Upper lobe of left lung (tissue), 4 donors: ENCODE data around the gene AKR1C4.

ENCODE experiments used
- POLR2A ChIP-seq, 4 donors: fragments of 450-650 bp; IDR thresholded peaks; one replicate each; pipeline ENCODE4 v1.5.1; 2016 to 2017; ENCODE audit warnings: antibody characterized with exemption in 4 of 4, mild to moderate bottlenecking in 2 of 4
- POLR2AphosphoS5 ChIP-seq, 2 donors: sonication (generic); formaldehyde crosslinking; IDR thresholded peaks; one replicate each; pipeline ENCODE4 v1.5.1; 2017; ENCODE audit warnings: antibody characterized with exemption in 2 of 2
- TF ChIP-seq, protein P1 (sequence below), 6 experiments: fragments of 450-650 bp in 4 of 6; fragments of 200-600 bp in 2 of 6; sonication (generic) in 2 of 6; IDR thresholded peaks; one replicate each; pipeline ENCODE4 v1.5.1; 2016 to 2019; ENCODE audit warnings: antibody characterized with exemption in 6 of 6

GRCh38 chr10:5206799-5207198, 10.2 kb downstream of the AKR1C4 start:
- TF ChIP-seq, protein P1, sequence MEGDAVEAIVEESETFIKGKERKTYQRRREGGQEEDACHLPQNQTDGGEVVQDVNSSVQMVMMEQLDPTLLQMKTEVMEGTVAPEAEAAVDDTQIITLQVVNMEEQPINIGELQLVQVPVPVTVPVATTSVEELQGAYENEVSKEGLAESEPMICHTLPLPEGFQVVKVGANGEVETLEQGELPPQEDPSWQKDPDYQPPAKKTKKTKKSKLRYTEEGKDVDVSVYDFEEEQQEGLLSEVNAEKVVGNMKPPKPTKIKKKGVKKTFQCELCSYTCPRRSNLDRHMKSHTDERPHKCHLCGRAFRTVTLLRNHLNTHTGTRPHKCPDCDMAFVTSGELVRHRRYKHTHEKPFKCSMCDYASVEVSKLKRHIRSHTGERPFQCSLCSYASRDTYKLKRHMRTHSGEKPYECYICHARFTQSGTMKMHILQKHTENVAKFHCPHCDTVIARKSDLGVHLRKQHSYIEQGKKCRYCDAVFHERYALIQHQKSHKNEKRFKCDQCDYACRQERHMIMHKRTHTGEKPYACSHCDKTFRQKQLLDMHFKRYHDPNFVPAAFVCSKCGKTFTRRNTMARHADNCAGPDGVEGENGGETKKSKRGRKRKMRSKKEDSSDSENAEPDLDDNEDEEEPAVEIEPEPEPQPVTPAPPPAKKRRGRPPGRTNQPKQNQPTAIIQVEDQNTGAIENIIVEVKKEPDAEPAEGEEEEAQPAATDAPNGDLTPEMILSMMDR (IDR thresholded peaks at IDR 0.05) = no peak
- TF ChIP-seq POLR2A (IDR thresholded peaks at IDR 0.05) (no peak), POLR2AphosphoS5 (IDR thresholded peaks at IDR 0.05) (no peak)
